ENCODE data around the gene ITPR3.

- TF ChIP-seq HDGF (IDR thresholded peaks at IDR 0.05; ENCODE audit: borderline replicate concordance) (no peak), ZNF384 (IDR thresholded peaks at IDR 0.05) (no peak), NFRKB (IDR thresholded peaks at IDR 0.05) (no peak), BHLHE40 (IDR thresholded peaks at IDR 0.05; ENCODE audit: borderline replicate concordance) (no peak), FOXK2 (IDR thresholded peaks at IDR 0.05) (no peak), L3MBTL2 (conservative IDR thresholded peaks at IDR 0.05) (no peak), PKNOX1 (IDR thresholded peaks at IDR 0.05) (no peak), CTBP1 (IDR thresholded peaks at IDR 0.05; ENCODE audit: borderline replicate concordance) (no peak)
These were observed 39.9 kb upstream of the ITPR3 start for GRCh38 chr6:33581186-33581585.

Measured in HEK293T (cell line).